IMR-90 (cell line): ENCODE measurements around the gene LOC101059915.

Experiments
- ATAC-seq: fragments of 200-7000 bp; cut with Tn5 transposase; 2 replicates; pipeline ENCODE4 v1.9.1; 2020; ENCODE audit warnings: low read depth, mild to moderate bottlenecking, moderate library complexity
- BruUV-seq: library from RNA; stranded (reverse); fragments of 400-500 nt; replicated peaks from 2 replicates; lab custom pipeline; 2021; lab: Mats Ljungman, UMichigan
- CTCF ChIA-PET: fragments of 300-600 bp; formaldehyde crosslinking; extraction: SDS; loops from one replicate; lab custom pipeline; 2021; ENCODE audit warnings: antibody characterized with exemption; lab: Yijun Ruan, JAX
- POLR2A ChIA-PET: fragments of 300-600 bp; sonication (Branson Sonifier 250); formaldehyde crosslinking; loops from one replicate; lab custom pipeline; 2022; ENCODE audit warnings: antibody characterized with exemption; ENCODE audit not compliant: unreplicated experiment; lab: Charles Lee
- DNase-seq: peaks from one replicate; pipeline ENCODE4 v3.0.0; 2013
- H2AFZ ChIP-seq: replicated peaks from 2 replicates; pipeline ENCODE3; 2013; ENCODE audit warnings: low read length, mild to moderate bottlenecking; ENCODE audit not compliant: poor library complexity
- H2AK5ac ChIP-seq: 2 replicates; pipeline ENCODE4 v1.6.1; 2013; ENCODE audit warnings: low read depth, low read length, inconsistent platforms
- H2AK9ac ChIP-seq: replicated peaks from 2 replicates; pipeline ENCODE3; 2013; ENCODE audit warnings: mild to moderate bottlenecking, low read depth, low read length, moderate library complexity; ENCODE audit not compliant: poor library complexity
- H2BK120ac ChIP-seq: 2 replicates; pipeline ENCODE4 v1.6.1; 2013; ENCODE audit warnings: low read depth, low read length, inconsistent platforms
- H2BK15ac ChIP-seq: 3 replicates; pipeline ENCODE4 v1.6.1; 2013; ENCODE audit warnings: low read depth, low read length, inconsistent platforms
- H2BK20ac ChIP-seq: 2 replicates; pipeline ENCODE4 v1.6.1; 2013; ENCODE audit warnings: low read depth, mild to moderate bottlenecking, inconsistent platforms, low read length, moderate library complexity
- H2BK5ac ChIP-seq: 2 replicates; pipeline ENCODE4 v1.6.1; 2013; ENCODE audit warnings: mild to moderate bottlenecking, low read depth, low read length, inconsistent platforms; ENCODE audit not compliant: poor library complexity, severe bottlenecking
- H3K14ac ChIP-seq: replicated peaks from 2 replicates; pipeline ENCODE4 v1.6.1; 2013; ENCODE audit warnings: low read depth, low read length, inconsistent platforms
- H3K18ac ChIP-seq: 2 replicates; pipeline ENCODE4 v1.6.1; 2013; ENCODE audit warnings: low read depth, low read length, control low read depth
- H3K23ac ChIP-seq: 2 replicates; pipeline ENCODE4 v1.6.1; 2013; ENCODE audit warnings: low read depth, low read length, inconsistent platforms
- H3K27ac ChIP-seq: 2 replicates; pipeline ENCODE4 v1.5.1; 2013; ENCODE audit warnings: mild to moderate bottlenecking, control low read depth, low read length; ENCODE audit not compliant: insufficient read depth
- H3K27me3 ChIP-seq: 2 replicates; pipeline ENCODE4 v1.6.1; 2013; ENCODE audit warnings: low read length; ENCODE audit not compliant: control insufficient read depth, insufficient read depth
- H3K36me3 ChIP-seq: 2 replicates; pipeline ENCODE4 v1.6.1; 2013; ENCODE audit warnings: low read length, mixed read lengths; ENCODE audit not compliant: control insufficient read depth, insufficient read depth
- H3K4ac ChIP-seq: 2 replicates; pipeline ENCODE4 v1.6.1; 2013; ENCODE audit warnings: low read depth, low read length, inconsistent platforms
- H3K4me1 ChIP-seq: 2 replicates; pipeline ENCODE4 v1.6.1; 2013; ENCODE audit warnings: low read length, mixed read lengths; ENCODE audit not compliant: control insufficient read depth, insufficient read depth
- H3K4me2 ChIP-seq: 2 replicates; pipeline ENCODE4 v1.6.1; 2013; ENCODE audit warnings: low read depth, mild to moderate bottlenecking, control low read depth, low read length, moderate library complexity
- H3K4me3 ChIP-seq: 2 replicates; pipeline ENCODE4 v1.5.1; 2013; ENCODE audit warnings: low read depth, mild to moderate bottlenecking, control low read depth, low read length, moderate library complexity; ENCODE audit not compliant: insufficient read depth
- H3K56ac ChIP-seq: 2 replicates; pipeline ENCODE4 v1.6.1; 2013; ENCODE audit warnings: low read length, inconsistent platforms; ENCODE audit not compliant: insufficient read depth; ENCODE audit errors: extremely low read depth
- H3K79me1 ChIP-seq, 2 experiments: 2 replicates each; pipeline ENCODE4 v1.6.1; 2013; ENCODE audit warnings: low read length in 2 of 2, inconsistent platforms in 1 of 2, low read depth in 1 of 2
- H3K9ac ChIP-seq: 2 replicates; pipeline ENCODE4 v1.6.1; 2013; ENCODE audit warnings: low read depth, low read length, control low read depth
- H3K9me1 ChIP-seq: 2 replicates; pipeline ENCODE4 v1.6.1; 2013; ENCODE audit warnings: low read length, inconsistent platforms; ENCODE audit not compliant: insufficient read depth
- H3K9me3 ChIP-seq: 2 replicates; pipeline ENCODE4 v1.6.1; 2013; ENCODE audit warnings: low read length; ENCODE audit not compliant: control insufficient read depth, insufficient read depth
- H4K20me1 ChIP-seq: 2 replicates; pipeline ENCODE4 v1.6.1; 2013; ENCODE audit warnings: low read length, inconsistent platforms; ENCODE audit not compliant: insufficient read depth
- H4K5ac ChIP-seq: 2 replicates; pipeline ENCODE4 v1.6.1; 2013; ENCODE audit warnings: mild to moderate bottlenecking, low read depth, low read length, control low read depth
- H4K8ac ChIP-seq, 2 experiments: 2 replicates each; pipeline ENCODE4 v1.6.1; 2013; ENCODE audit warnings: low read depth in 2 of 2, low read length in 2 of 2, control low read depth in 1 of 2, inconsistent platforms in 1 of 2
- H4K91ac ChIP-seq: 2 replicates; pipeline ENCODE4 v1.6.1; 2013; ENCODE audit warnings: low read depth, low read length, inconsistent platforms; ENCODE audit not compliant: insufficient read depth
- CEBPB ChIP-seq: IDR thresholded peaks from 2 replicates; pipeline ENCODE4 v1.6.1; 2012; ENCODE audit warnings: low read depth, low read length, improper control_type of control experiment
- CHD1 ChIP-seq: IDR thresholded peaks from 2 replicates; pipeline ENCODE4 v1.6.1; 2012; ENCODE audit warnings: low read depth, low read length, improper control_type of control experiment
- CTCF ChIP-seq: conservative IDR thresholded peaks from 2 replicates; pipeline ENCODE4 v1.5.1; 2012; ENCODE audit warnings: mild to moderate bottlenecking, low read depth, low read length, improper control_type of control experiment
- FOS ChIP-seq: fragments of 150-350 bp; IDR thresholded peaks from 2 replicates; pipeline ENCODE4 v1.6.1; 2016; ENCODE audit warnings: low read depth, low read length
- MAFK ChIP-seq: IDR thresholded peaks from 2 replicates; pipeline ENCODE4 v1.6.1; 2012; ENCODE audit warnings: low read depth, low read length, improper control_type of control experiment
- MAZ ChIP-seq: IDR thresholded peaks from 2 replicates; pipeline ENCODE4 v1.6.1; 2012; ENCODE audit warnings: low read depth, mild to moderate bottlenecking, low read length, improper control_type of control experiment, moderate library complexity, borderline replicate concordance
- SMC3 ChIP-seq: fragments of 150-350 bp; IDR thresholded peaks from 2 replicates; pipeline ENCODE4 v1.6.1; 2016; ENCODE audit warnings: low read depth, mild to moderate bottlenecking, antibody characterized with exemption, low read length, moderate library complexity
- WGBS, 2 experiments: methylation state at CpG; one replicate each; pipeline versions ENCODE4 v1.1.5 to v1.1.7; 2013; ENCODE audit warnings: missing lambda C conversion rate in 2 of 2; ENCODE audit not compliant: insufficient read length in 1 of 2; ENCODE audit errors: extremely low coverage in 2 of 2; 5-methylcytosine and 5-hydroxymethylcytosine counted together
- dilution Hi-C: fragments of 300-500 bp; cut with HindIII; formaldehyde crosslinking; loops from one replicate; pipeline ENCODE4 v1.14.3; 2018; ENCODE audit warnings: low sequenced_read_pairs; ENCODE audit not compliant: unreplicated experiment
- in situ Hi-C: fragments of 300-500 bp; cut with MboI; formaldehyde crosslinking; loops from 3 replicates; pipeline ENCODE4 v1.14.3; 2019; ENCODE audit warnings: low sequenced_read_pairs, inconsistent platforms, mixed read lengths
- intact Hi-C: fragments of 100-400 bp; cut with micrococcal nuclease; formaldehyde crosslinking; loops from 2 replicates; pipeline ENCODE4 v1.10.0; 2022

The LOC101059915 gene

GRCh38 chrX:71622032-71622575 is 45.2 kb upstream of the LOC101059915 start:
- H2BK5ac ChIP-seq: no peak overlapping the region
- DNase-seq (no peak), ATAC-seq (no peak; the same call in 1 of the 2 replicates)
- TF ChIP-seq SMC3: no peak
- no peak for TF ChIP-seq CEBPB
- no peak for TF ChIP-seq CHD1
- no peak for TF ChIP-seq MAZ
- no peak for TF ChIP-seq MAFK
- TF ChIP-seq FOS: no peak
- TF ChIP-seq CTCF: no peak
- H4K5ac ChIP-seq: no peak overlapping the region
- intact Hi-C loops (no loop called here), in situ Hi-C loops (no loop called here), dilution Hi-C loops (no loop called here)
- no peak overlapping the region for H4K8ac ChIP-seq
- no peak overlapping the region for H3K14ac ChIP-seq
- no peak overlapping the region for H3K4me3 ChIP-seq
- H3K18ac ChIP-seq: no peak overlapping the region
- no peaks in the 10 kb centered on the region for H3K36me3 ChIP-seq
- no peaks in the 10 kb centered on the region; the same call in 1 of the 2 replicates for H3K4me1 ChIP-seq
- H3K23ac ChIP-seq: no peak overlapping the region
- no TSS peak for BruUV-seq
- H3K9ac ChIP-seq: no peak overlapping the region
- H3K79me1 ChIP-seq: no peaks in the 10 kb centered on the region
- peak overlapping the region; percentile 52 for H2AFZ ChIP-seq
- H3K4ac ChIP-seq: no peak overlapping the region
- H3K27me3 ChIP-seq: peaks cover 3% of the 10 kb centered on the region; the same call in 1 of the 2 replicates
- no peak overlapping the region for H3K4me2 ChIP-seq
- no peaks in the 10 kb centered on the region for H4K20me1 ChIP-seq
- no peak overlapping the region for H2BK15ac ChIP-seq
- CTCF ChIA-PET: no interaction called here
- H2BK20ac ChIP-seq: no peak overlapping the region
- H2AK5ac ChIP-seq: no peak overlapping the region
- no peak overlapping the region for H3K27ac ChIP-seq
- H3K56ac ChIP-seq: no peak overlapping the region
- H3K9me3 ChIP-seq: no peaks in the 10 kb centered on the region; the same call in 1 of the 2 replicates
- no peak overlapping the region for H4K91ac ChIP-seq
- no peak overlapping the region for H2AK9ac ChIP-seq
- 80% methylated on average over 2 of the region's 9 CpGs; no CpG with 5 or more reads in 1 of the 2 experiments for WGBS, 2 experiments
- no peaks in the 10 kb centered on the region for H3K9me1 ChIP-seq
- no peak overlapping the region for H2BK120ac ChIP-seq
- POLR2A ChIA-PET: no interaction called here
